HepG2 (cell line): ENCODE data around the gene IKZF4. TPM values are rescaled to one million over a fixed set of nuclear protein-coding genes. Genes with fewer than 3 reads are reported as not detected.
A peak's percentile ranks its signal among the peaks of the same experiment; 100 is the strongest.

Experiments used
- ATAC-seq: fragments of 200-7000 bp; cut with Tn5 transposase; 3 replicates; pipeline ENCODE4 v1.9.1; 2020; ENCODE audit warnings: mild to moderate bottlenecking, moderate library complexity
- BruUV-seq: library from RNA; stranded (reverse); fragments of 400-500 nt; replicated peaks from 2 replicates; lab custom pipeline; 2021; lab: Mats Ljungman, UMichigan
- CTCF ChIA-PET: fragments of 300-600 bp; formaldehyde crosslinking; extraction: SDS; loops from one replicate; lab custom pipeline; 2021; ENCODE audit warnings: low total read pairs, inconsistent platforms, low intra/inter-chr PET ratio; lab: Yijun Ruan, JAX
- POLR2A ChIA-PET: fragments of 350-600 bp; sonication (Branson Sonifier 250); formaldehyde crosslinking; loops from one replicate; lab custom pipeline; 2020; ENCODE audit warnings: antibody characterized with exemption, inconsistent platforms; lab: Yijun Ruan, JAX
- DNase-seq: peaks from one replicate; pipeline ENCODE4 v3.0.0-alpha.2; 2015; ENCODE audit warnings: low spot score
- FAIRE-seq: peaks from 3 replicates; lab custom pipeline; 2011; peaks lifted over from hg19 to GRCh38; lab: Jason Lieb, UNC
- H2AFZ ChIP-seq: one replicate; pipeline ENCODE4 v1.6.1; 2011; ENCODE audit warnings: low read length, inconsistent platforms
- H3K27ac ChIP-seq: fragments of 300-600 bp; 3 replicates; pipeline ENCODE4 v1.8.0; 2011; ENCODE audit warnings: mixed run types, mild to moderate bottlenecking, mixed read lengths, low read length, inconsistent platforms; ENCODE audit not compliant: insufficient read depth; ENCODE audit errors: extremely low read length
- H3K27me3 ChIP-seq, 2 experiments: fragments of 200-600 bp in 1 of 2; 2 replicates in 1 of 2; 3 replicates in 1 of 2; pipeline versions ENCODE4 v1.6.0 to v1.8.0; 2011; ENCODE audit warnings: low read length in 2 of 2, mild to moderate bottlenecking in 2 of 2, moderate library complexity in 2 of 2, inconsistent platforms in 1 of 2; ENCODE audit not compliant: insufficient read depth in 2 of 2, control insufficient read depth in 1 of 2
- H3K36me3 ChIP-seq, 2 experiments: fragments of 200-600 bp in 1 of 2; replicated peaks in 1 of 2; 2 replicates in 1 of 2; 3 replicates in 1 of 2; pipeline versions ENCODE4 v1.5.1 to v1.8.0; 2011; ENCODE audit warnings: low read length in 2 of 2, inconsistent platforms in 1 of 2; ENCODE audit not compliant: insufficient read depth in 2 of 2, control insufficient read depth in 1 of 2
- H3K4me1 ChIP-seq: 2 replicates; pipeline ENCODE4 v1.5.1; 2012; ENCODE audit warnings: low read length, inconsistent platforms; ENCODE audit not compliant: insufficient read depth
- H3K4me2 ChIP-seq: 2 replicates; pipeline ENCODE4 v1.6.0; 2011; ENCODE audit warnings: low read depth, low read length, inconsistent platforms
- H3K4me3 ChIP-seq, 3 experiments: fragments of 200-600 bp in 1 of 3; sonication (generic), shearing (Covaris generic) in 1 of 3; replicated peaks in 1 of 3; 2 replicates each; pipeline ENCODE4 v1.5.1; 2011 to 2016; ENCODE audit warnings: low read length in 3 of 3, inconsistent platforms in 2 of 3, low read depth in 2 of 3, mild to moderate bottlenecking in 2 of 3, control low read depth in 1 of 3, mixed read lengths in 1 of 3; ENCODE audit not compliant: insufficient read depth in 1 of 3
- H3K79me2 ChIP-seq: one replicate; pipeline ENCODE4 v1.6.1; 2011; ENCODE audit warnings: low read length, inconsistent platforms; ENCODE audit not compliant: insufficient read depth
- H3K9ac ChIP-seq: 2 replicates; pipeline ENCODE4 v1.6.0; 2011; ENCODE audit warnings: mild to moderate bottlenecking, low read depth, low read length, inconsistent platforms; ENCODE audit not compliant: insufficient read depth
- H3K9me3 ChIP-seq: 2 replicates; pipeline ENCODE4 v1.5.1; 2012; ENCODE audit warnings: mild to moderate bottlenecking, low read length
- H4K20me1 ChIP-seq: 2 replicates; pipeline ENCODE4 v1.6.0; 2011; ENCODE audit warnings: inconsistent platforms, mild to moderate bottlenecking, low read length, moderate library complexity; ENCODE audit not compliant: insufficient read depth
- ATF1 ChIP-seq: IDR thresholded peaks from 2 replicates; pipeline ENCODE4 v1.6.1; 2016; ENCODE audit warnings: mild to moderate bottlenecking, control low read depth
- BCL6 ChIP-seq: IDR thresholded peaks from 2 replicates; pipeline ENCODE4 v1.6.1; 2016; ENCODE audit warnings: missing genetic modification reagents, missing compliant biosample characterization
- BORCS8-MEF2B ChIP-seq: sonication (generic); formaldehyde crosslinking; IDR thresholded peaks from 2 replicates; pipeline ENCODE4 v1.8.0; 2022; ENCODE audit warnings: mild to moderate bottlenecking, missing genetic modification reagents
- CEBPG ChIP-seq: IDR thresholded peaks from 2 replicates; pipeline ENCODE4 v1.6.1; 2016
- CTCF ChIP-seq: sonication (generic); formaldehyde crosslinking; IDR thresholded peaks from 2 replicates; pipeline ENCODE4 v1.5.0; 2020; ENCODE audit warnings: mild to moderate bottlenecking, missing genetic modification reagents, moderate library complexity
- E2F2 ChIP-seq: sonication (generic); formaldehyde crosslinking; IDR thresholded peaks from 2 replicates; pipeline ENCODE4 v1.4.0; 2020; ENCODE audit warnings: missing genetic modification reagents, borderline replicate concordance
- ERF ChIP-seq: IDR thresholded peaks from 2 replicates; pipeline ENCODE4 v1.6.1; 2018; ENCODE audit warnings: missing biosample characterization, missing genetic modification reagents
- FOSL2 ChIP-seq: sonication (generic); formaldehyde crosslinking; IDR thresholded peaks from 2 replicates; pipeline ENCODE4 v1.4.0; 2020; ENCODE audit warnings: missing genetic modification reagents
- KDM5A ChIP-seq: fragments of 200-600 bp; sonication (generic); IDR thresholded peaks from 2 replicates; pipeline ENCODE4 v1.7.0; 2018; ENCODE audit warnings: antibody characterized with exemption, mild to moderate bottlenecking, low read length, borderline replicate concordance
- NCOA2 ChIP-seq: sonication (generic); formaldehyde crosslinking; IDR thresholded peaks from 2 replicates; pipeline ENCODE4 v1.8.0; 2022; ENCODE audit warnings: inconsistent platforms
- RBAK ChIP-seq: sonication (generic); formaldehyde crosslinking; IDR thresholded peaks from 2 replicates; pipeline ENCODE4 v1.5.1; 2020; ENCODE audit warnings: mild to moderate bottlenecking, missing genetic modification reagents
- SAP130 ChIP-seq: IDR thresholded peaks from 2 replicates; pipeline ENCODE4 v1.6.1; 2016; ENCODE audit warnings: low read depth
- SMAD3 ChIP-seq: sonication (generic); formaldehyde crosslinking; IDR thresholded peaks from 2 replicates; pipeline ENCODE4 v1.4.0; 2020; ENCODE audit warnings: missing genetic modification reagents
- TCF7 ChIP-seq: sonication (generic); IDR thresholded peaks from 2 replicates; pipeline ENCODE4 v1.6.1; 2016; ENCODE audit warnings: antibody characterized with exemption, low read depth
- TFE3 ChIP-seq: IDR thresholded peaks from 2 replicates; pipeline ENCODE4 v1.6.1; 2016
- ZC3H13 ChIP-seq: sonication (generic); formaldehyde crosslinking; IDR thresholded peaks from 2 replicates; pipeline ENCODE4 v1.8.1; 2023; ENCODE audit warnings: mild to moderate bottlenecking, missing genetic modification reagents, moderate library complexity
- ZNF3 ChIP-seq: IDR thresholded peaks from 2 replicates; pipeline ENCODE4 v1.7.0; 2017; ENCODE audit warnings: inconsistent platforms
- ZNF335 ChIP-seq: sonication (generic); formaldehyde crosslinking; IDR thresholded peaks from 2 replicates; pipeline ENCODE4 v1.4.0; 2020; ENCODE audit warnings: missing genetic modification reagents
- ZNF512 ChIP-seq: sonication (generic); formaldehyde crosslinking; IDR thresholded peaks from 2 replicates; pipeline ENCODE4 v1.4.0; 2020; ENCODE audit warnings: mild to moderate bottlenecking, missing genetic modification reagents
- ZSCAN31 ChIP-seq: sonication (generic); formaldehyde crosslinking; IDR thresholded peaks from 2 replicates; pipeline ENCODE4 v1.5.0; 2020; ENCODE audit warnings: low read depth, mild to moderate bottlenecking, missing genetic modification reagents
- WGBS: methylation state at CpG from one replicate; pipeline ENCODE4 v1.1.6; 2017; ENCODE audit warnings: low lambda C conversion rate; 5-methylcytosine and 5-hydroxymethylcytosine counted together
- in situ Hi-C: cut with HindIII; loops from 2 replicates; pipeline ENCODE4 v1.10.0; 2017; ENCODE audit warnings: low pct_unique_long_range_greater_than_20kb; ENCODE audit not compliant: extremely low pct_ligation_motif_present
- intact Hi-C: fragments of 100-400 bp; cut with micrococcal nuclease; formaldehyde crosslinking; loops from one replicate; pipeline ENCODE4 v1.10.0; 2022; ENCODE audit not compliant: unreplicated experiment
- polyA plus RNA-seq, 8 experiments: library from polyadenylated mRNA; depleted of rRNA in 3 of 8; stranded (reverse) in 7 of 8; unstranded in 1 of 8; fragments of >200 nt; fragmentation: Illumina TruSeq in 4 of 8; extraction: Trizol in 4 of 8; gene quantifications; 2 replicates each; pipeline versions ENCODE4 v1.2.1 to v1.2.3, GENCODE V29; 2011 to 2016; ENCODE audit warnings: low read depth in 4 of 8, missing spikeins in 1 of 8, mixed read lengths in 1 of 8; ENCODE audit not compliant: insufficient read depth in 1 of 8
- total RNA-seq, 5 experiments: library from RNA; depleted of rRNA; stranded (reverse); fragments of >200 nt; fragmentation: Illumina TruSeq; extraction: Trizol; gene quantifications; 2 replicates each; pipeline ENCODE4 v1.2.3, GENCODE V29; 2016; ENCODE audit warnings: low read depth in 1 of 5

Gene IKZF4
- total and polyA plus RNA-seq, 2 of the 13 experiments (the other 11 are each of a cell fraction or from before 2014, with no cell fraction given): 0.58 to 2.2 TPM

- in situ Hi-C loops: loop anchor here (5.0 to 10.0 kb wide), 3 partner anchors 32 to 292 kb away; partner anchors contain the start of genes RAB5B and SUOX
- no peaks in the 10 kb centered on the region for H3K27me3 ChIP-seq
- ATAC-seq (peak; percentile 94), DNase-seq (peak; percentile 71), FAIRE-seq (peak; percentile 92)
- POLR2A ChIA-PET: interaction anchor here (0.7 to 3.9 kb wide), 6 partner anchors 9 to 56 kb away, joined by 3 to 35 read pairs (median 6); partner anchors contain the start of genes IKZF4, RAB5B and SUOX
- H3K79me2 ChIP-seq: no peaks in the 10 kb centered on the region
- no peak overlapping the region for H3K27ac ChIP-seq
- no peak overlapping the region for H3K4me2 ChIP-seq
- H3K4me1 ChIP-seq: peaks cover 13% of the 10 kb centered on the region
- H3K9ac ChIP-seq: no peak overlapping the region
- H3K36me3 ChIP-seq: peaks cover 0 to 29% of the 10 kb centered on the region in 2 experiments; a peak in 4 of 5 replicates
- 77% methylated on average over 6 of the region's 6 CpGs for WGBS
- no peaks in the 10 kb centered on the region for H3K9me3 ChIP-seq
- intact Hi-C loops: loop anchor here (1.0 kb wide), 2 partner anchors 12 to 33 kb away; partner anchors contain the start of gene RPS26
- no TSS peak for BruUV-seq
- CTCF ChIA-PET: interaction anchor here (0.8 to 3.3 kb wide), 5 partner anchors 12 to 293 kb away, joined by 3 to 79 read pairs (median 5); partner anchors contain the start of genes RPS26 and SUOX
- no peaks in the 10 kb centered on the region for H4K20me1 ChIP-seq
- no peak overlapping the region for H3K4me3 ChIP-seq
- no peak overlapping the region for H2AFZ ChIP-seq
- TF ChIP-seq TCF7 (no peak), BCL6 (CRISPR knock-in tag) (peak; percentile 27; the same call in 1 of the 2 replicates), BORCS8-MEF2B (CRISPR knock-in tag) (0 out of 2 replicates have a peak, but pooled peaks have one; percentile 36), SAP130 (CRISPR knock-in tag) (peak; percentile 45), ZNF3 (CRISPR knock-in tag) (no peak), E2F2 (CRISPR knock-in tag) (no peak), KDM5A (no peak), ZNF512 (CRISPR knock-in tag) (no peak), ZSCAN31 (CRISPR knock-in tag) (0 out of 2 replicates have a peak, but pooled peaks have one; percentile 38), TFE3 (no peak), ZC3H13 (CRISPR knock-in tag) (no peak), CTCF (CRISPR knock-in tag) (peak; percentile 82), RBAK (CRISPR knock-in tag) (no peak), ZNF335 (no peak), ATF1 (CRISPR knock-in tag) (no peak), NCOA2 (CRISPR knock-in tag) (no peak), FOSL2 (CRISPR knock-in tag) (0 out of 2 replicates have a peak, but pooled peaks have one; percentile 10), ERF (CRISPR knock-in tag) (peak; percentile 33; the same call in 1 of the 2 replicates), CEBPG (CRISPR knock-in tag) (no peak), SMAD3 (0 out of 2 replicates have a peak, but pooled peaks have one; percentile 29)
Observed at GRCh38 chr12:56029666-56030293, 8.9 kb downstream of the IKZF4 start.
